ENCODE measurements around the gene PRAC1. TPM values are rescaled to one million over a fixed set of nuclear protein-coding genes. Genes with fewer than 3 reads are reported as not detected.

PRAC1 gene
- total RNA-seq, 2 donors from 2014 or later = not detected

DNA sequence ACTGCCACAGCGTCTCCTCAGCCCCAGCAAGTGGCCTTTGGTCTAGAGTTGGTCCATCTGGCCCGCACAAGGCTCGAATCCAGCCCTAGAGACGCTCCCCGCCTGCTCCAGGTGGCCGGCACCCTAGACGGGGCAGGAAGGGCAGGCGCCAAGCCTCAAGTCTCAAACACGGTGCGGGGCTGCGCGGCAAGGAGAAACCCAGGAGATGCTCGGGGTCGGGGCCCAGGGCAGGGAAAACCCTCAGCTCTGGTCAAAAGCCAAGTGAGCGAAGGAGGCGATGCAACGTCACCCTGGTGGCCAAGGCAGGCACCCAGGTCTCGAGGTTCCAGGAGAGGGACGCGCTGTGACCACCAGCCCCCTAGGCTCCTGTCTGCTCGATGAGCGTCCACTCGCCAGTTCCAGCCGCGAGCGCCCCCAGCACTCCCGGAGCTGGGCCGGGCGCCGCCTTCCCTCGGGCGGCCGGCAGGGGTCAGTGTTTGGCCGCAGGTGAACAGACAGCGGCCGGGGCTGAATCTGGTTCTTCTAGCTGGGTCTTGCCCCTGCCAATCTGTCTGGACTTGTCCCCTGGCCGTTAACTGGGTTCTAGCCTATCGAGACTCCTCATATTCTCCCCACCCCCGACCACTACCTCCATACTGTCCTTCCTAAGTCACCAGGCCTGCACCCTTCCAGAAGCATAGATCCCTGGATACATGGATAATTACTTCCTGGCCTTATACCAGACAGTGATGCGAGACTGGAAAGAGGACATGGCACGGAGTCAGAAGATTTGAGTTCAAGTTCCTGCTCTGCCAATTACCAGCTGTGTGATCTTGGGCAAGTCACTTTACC is 44.0 kb downstream of the PRAC1 start:
- H3K4me1 ChIP-seq (ENCODE audit: control insufficient read depth, insufficient read depth, low read length) = no peaks in the 10 kb centered on the region
- H3K36me3 Mint-ChIP-seq (ENCODE audit: low read depth) = no peaks in the 10 kb centered on the region
- no peak overlapping the region for H3K27ac ChIP-seq (ENCODE audit: low read depth, low read length)
- H3K4me3 Mint-ChIP-seq = no peak overlapping the region
- peak; percentile 99 for DNase-seq
- no peak overlapping the region for H3K27ac Mint-ChIP-seq
- H3K9ac ChIP-seq (ENCODE audit: extremely low read depth, low read length, poor library complexity, severe bottlenecking) = no peak overlapping the region
- H3K27me3 ChIP-seq (ENCODE audit: control insufficient read depth, insufficient read depth, low read length, poor library complexity, severe bottlenecking) = peaks cover 100% of the 10 kb centered on the region
- no peaks in the 10 kb centered on the region for H3K9me3 ChIP-seq (ENCODE audit: control insufficient read depth, low read length)
- peaks cover 100% of the 10 kb centered on the region for H3K27me3 Mint-ChIP-seq (ENCODE audit: insufficient read depth)
- no peak overlapping the region for H3K4me3 ChIP-seq (ENCODE audit: low read length)
- TF ChIP-seq, protein P1, sequence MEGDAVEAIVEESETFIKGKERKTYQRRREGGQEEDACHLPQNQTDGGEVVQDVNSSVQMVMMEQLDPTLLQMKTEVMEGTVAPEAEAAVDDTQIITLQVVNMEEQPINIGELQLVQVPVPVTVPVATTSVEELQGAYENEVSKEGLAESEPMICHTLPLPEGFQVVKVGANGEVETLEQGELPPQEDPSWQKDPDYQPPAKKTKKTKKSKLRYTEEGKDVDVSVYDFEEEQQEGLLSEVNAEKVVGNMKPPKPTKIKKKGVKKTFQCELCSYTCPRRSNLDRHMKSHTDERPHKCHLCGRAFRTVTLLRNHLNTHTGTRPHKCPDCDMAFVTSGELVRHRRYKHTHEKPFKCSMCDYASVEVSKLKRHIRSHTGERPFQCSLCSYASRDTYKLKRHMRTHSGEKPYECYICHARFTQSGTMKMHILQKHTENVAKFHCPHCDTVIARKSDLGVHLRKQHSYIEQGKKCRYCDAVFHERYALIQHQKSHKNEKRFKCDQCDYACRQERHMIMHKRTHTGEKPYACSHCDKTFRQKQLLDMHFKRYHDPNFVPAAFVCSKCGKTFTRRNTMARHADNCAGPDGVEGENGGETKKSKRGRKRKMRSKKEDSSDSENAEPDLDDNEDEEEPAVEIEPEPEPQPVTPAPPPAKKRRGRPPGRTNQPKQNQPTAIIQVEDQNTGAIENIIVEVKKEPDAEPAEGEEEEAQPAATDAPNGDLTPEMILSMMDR (conservative IDR thresholded peaks at IDR 0.05) = peak; percentile 99
- H3K4me1 Mint-ChIP-seq = peaks cover 2% of the 10 kb centered on the region
- 11 to 23% methylated on average over 23 to 41 of the region's 41 CpGs for WGBS, 2 experiments (ENCODE audit: insufficient coverage in 1 of 2, insufficient read length in 1 of 2)
- no peaks in the 10 kb centered on the region for H3K9me3 Mint-ChIP-seq
- no peaks in the 10 kb centered on the region for H3K36me3 ChIP-seq (ENCODE audit: control insufficient read depth, insufficient read depth, low read length)

DNA sequence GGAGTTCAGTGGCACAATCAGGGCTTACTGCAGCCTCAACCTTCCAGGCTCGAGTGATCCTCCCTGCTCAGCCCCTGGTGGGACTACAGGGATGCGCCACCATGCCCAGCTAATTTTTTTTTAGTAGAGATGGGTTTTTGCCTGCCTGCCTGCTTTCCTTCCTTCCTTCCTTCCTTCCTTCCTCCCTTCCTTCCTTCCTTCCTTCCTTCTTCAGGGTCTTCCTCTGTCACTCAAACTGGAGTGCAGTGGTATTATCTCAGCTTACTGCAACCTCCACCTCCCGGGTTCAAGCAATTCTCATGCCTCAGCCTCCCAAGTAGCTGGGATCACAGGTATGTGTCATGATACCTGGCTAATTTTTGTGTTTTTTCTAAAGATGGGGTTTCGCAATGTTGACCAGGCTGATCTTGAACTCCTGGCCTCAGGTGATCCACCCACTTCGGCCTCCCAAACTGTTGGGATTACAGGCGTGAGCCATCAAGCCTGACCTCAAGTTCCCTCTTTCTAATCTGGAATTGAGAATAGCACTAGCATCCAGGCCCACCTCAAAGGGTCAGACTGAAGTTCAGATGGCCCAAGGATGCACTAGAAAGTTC is 45.3 kb downstream of the PRAC1 start:
- no peak overlapping the region for H3K27ac Mint-ChIP-seq
- Histone ChIP-seq H3K9me3 (ENCODE audit: control insufficient read depth, low read length) (no peaks in the 10 kb centered on the region), H3K4me3 (ENCODE audit: low read length) (no peak overlapping the region), H3K27ac (ENCODE audit: low read depth, low read length) (no peak overlapping the region), H3K36me3 (ENCODE audit: control insufficient read depth, insufficient read depth, low read length) (no peaks in the 10 kb centered on the region), H3K27me3 (ENCODE audit: control insufficient read depth, insufficient read depth, low read length, poor library complexity, severe bottlenecking) (peaks cover 100% of the 10 kb centered on the region), H3K4me1 (ENCODE audit: control insufficient read depth, insufficient read depth, low read length) (no peaks in the 10 kb centered on the region), H3K9ac (ENCODE audit: extremely low read depth, low read length, poor library complexity, severe bottlenecking) (no peak overlapping the region)
- 81 to 85% methylated on average over 5 to 6 of the region's 6 CpGs for WGBS, 2 experiments (ENCODE audit: insufficient coverage in 1 of 2, insufficient read length in 1 of 2)
- no peak for DNase-seq
- H3K4me3 Mint-ChIP-seq = no peak overlapping the region
- TF ChIP-seq, protein P1 (conservative IDR thresholded peaks at IDR 0.05) = peak; percentile 22
- no peaks in the 10 kb centered on the region for H3K36me3 Mint-ChIP-seq (ENCODE audit: low read depth)
- peaks cover 99% of the 10 kb centered on the region for H3K27me3 Mint-ChIP-seq (ENCODE audit: insufficient read depth)
- no peaks in the 10 kb centered on the region for H3K9me3 Mint-ChIP-seq
- peaks cover 7% of the 10 kb centered on the region for H3K4me1 Mint-ChIP-seq

DNA sequence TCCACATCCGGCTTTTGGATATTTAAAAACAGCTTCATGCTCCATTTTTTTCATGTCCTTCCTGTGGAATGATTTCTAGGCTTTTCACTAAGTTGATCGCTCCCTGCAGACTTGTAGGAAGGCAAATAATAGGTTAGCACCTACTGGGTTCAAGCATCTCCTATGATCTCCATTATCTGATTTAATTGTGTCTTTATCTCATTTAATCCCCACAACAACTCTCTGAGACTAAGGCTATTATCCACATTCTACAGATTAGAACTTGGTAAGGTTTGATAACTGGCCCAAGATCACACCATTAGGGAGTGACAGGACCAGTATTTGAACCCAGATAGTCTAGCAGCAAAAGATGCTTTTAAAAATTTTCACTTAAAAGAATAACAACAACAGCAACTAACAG is 50.0 kb downstream of the PRAC1 start:
- Mint-ChIP-seq H3K4me1 (peaks cover 11% of the 10 kb centered on the region), H3K27me3 (ENCODE audit: insufficient read depth) (peaks cover 97% of the 10 kb centered on the region), H3K27ac (no peak overlapping the region), H3K9me3 (no peaks in the 10 kb centered on the region), H3K4me3 (no peak overlapping the region), H3K36me3 (ENCODE audit: low read depth) (no peaks in the 10 kb centered on the region)
- Histone ChIP-seq H3K4me1 (ENCODE audit: control insufficient read depth, insufficient read depth, low read length) (no peaks in the 10 kb centered on the region), H3K9me3 (ENCODE audit: control insufficient read depth, low read length) (no peaks in the 10 kb centered on the region), H3K27ac (ENCODE audit: low read depth, low read length) (no peak overlapping the region), H3K36me3 (ENCODE audit: control insufficient read depth, insufficient read depth, low read length) (no peaks in the 10 kb centered on the region), H3K9ac (ENCODE audit: extremely low read depth, low read length, poor library complexity, severe bottlenecking) (no peak overlapping the region), H3K4me3 (ENCODE audit: low read length) (no peak overlapping the region), H3K27me3 (ENCODE audit: control insufficient read depth, insufficient read depth, low read length, poor library complexity, severe bottlenecking) (peaks cover 99% of the 10 kb centered on the region)
- TF ChIP-seq, protein P1 (conservative IDR thresholded peaks at IDR 0.05) = no peak
- DNase-seq = no peak
- 35 to 69% methylated on average over 2 of the region's 2 CpGs for whole genome bisulfite sequencing, 2 experiments (ENCODE audit: insufficient coverage in 1 of 2, insufficient read length in 1 of 2)

Small RNA genes within 50 kb of the gene (microRNA-seq; reads per million reads assigned to microRNA genes)
- gene MIR3185 (ENCODE audit: borderline microRNAs expressed) = not detected

Other genes with a start within 250 kb of the PRAC1 start
- not detected for gene HOXB1, start 191.5 kb downstream of the PRAC1 start, total RNA-seq
- gene HOXB2, start 177.4 kb downstream of the PRAC1 start, total RNA-seq = under 1 TPM in 1 of 2 donors, not detected in 1; 0.22 TPM
- gene HOXB4, start 144.2 kb downstream of the PRAC1 start, total RNA-seq = not detected
- not detected for gene HOXB3, start 132.3 kb downstream of the PRAC1 start, total RNA-seq
- not detected for gene HOXB5, start 128.7 kb downstream of the PRAC1 start, total RNA-seq
- gene HOXB6, start 117.5 kb downstream of the PRAC1 start, total RNA-seq = not detected
- not detected for gene HOXB7, start 111.5 kb downstream of the PRAC1 start, total RNA-seq
- gene HOXB8, start 107.2 kb downstream of the PRAC1 start, total RNA-seq = not detected
- not detected for gene HOXB9, start 96.2 kb downstream of the PRAC1 start, total RNA-seq
- gene PRAC2, start 667 bp upstream of the PRAC1 start, total RNA-seq = not detected
- not detected for gene HOXB13, start 6.2 kb upstream of the PRAC1 start, total RNA-seq
- gene TTLL6, start 94.7 kb upstream of the PRAC1 start, total RNA-seq = 1 to 10 TPM in 1 of 2 donors, under 1 TPM in 1; 0.49 to 2.1 TPM
- 10 to 100 TPM; 38.4 to 45.2 TPM for gene CALCOCO2, start 108.5 kb upstream of the PRAC1 start, total RNA-seq
- 10 to 100 TPM; 52.9 to 59.8 TPM for gene ATP5MC1, start 170.3 kb upstream of the PRAC1 start, total RNA-seq
- gene UBE2Z, start 185.9 kb upstream of the PRAC1 start, total RNA-seq = 10 to 100 TPM; 90.2 to 99.0 TPM
- gene SNF8, start 222.3 kb upstream of the PRAC1 start, total RNA-seq = 100 to 1,000 TPM; 152 to 175 TPM
- 1 to 10 TPM in 1 of 2 donors, not detected in 1; 1.1 TPM for gene GIP, start 246.1 kb upstream of the PRAC1 start, total RNA-seq

Measured in endodermal cell (in vitro differentiated cells).